Stimulated activated CD8-positive, alpha-beta memory T cell treated with anti-CD3 and anti-CD28 coated beads, Interleukin-4, amount 100 ng/mL, for 4 hours (primary cell): ENCODE measurements around the gene GUCA1A.

Experiments
- DNase-seq, 2 donors: peaks; one replicate each; pipeline ENCODE4 v3.0.0-alpha.2; 2020; ENCODE audit warnings: low read depth in 2 of 2, low spot score in 1 of 2

The GUCA1A gene

DNA sequence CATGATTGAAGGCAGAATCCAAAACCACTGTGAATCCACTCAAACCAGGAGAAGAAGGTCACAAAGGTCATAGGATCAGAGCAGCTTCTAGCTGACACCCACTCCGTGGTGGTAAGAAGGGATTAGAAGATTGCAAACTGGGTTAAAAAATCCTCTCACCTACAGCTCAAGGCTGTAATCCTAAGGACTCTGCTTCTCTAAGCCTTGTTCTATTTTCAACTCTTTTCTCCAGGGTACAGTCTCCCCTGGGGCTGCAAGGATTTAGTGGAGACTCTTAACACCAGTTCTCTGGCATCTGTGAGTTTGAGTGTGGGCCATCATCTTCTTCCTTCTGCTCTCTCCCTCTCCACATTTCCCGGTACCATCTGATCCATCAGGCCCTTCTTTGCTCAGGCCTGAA, at the start of gene GUCA1A:
Gene GUCA1A (plus strand): TSS at position 264 of the 400 bp plus-strand sequence. CDS start 250 bp downstream, outside the sequence.
- no peak for DNase-seq

DNA sequence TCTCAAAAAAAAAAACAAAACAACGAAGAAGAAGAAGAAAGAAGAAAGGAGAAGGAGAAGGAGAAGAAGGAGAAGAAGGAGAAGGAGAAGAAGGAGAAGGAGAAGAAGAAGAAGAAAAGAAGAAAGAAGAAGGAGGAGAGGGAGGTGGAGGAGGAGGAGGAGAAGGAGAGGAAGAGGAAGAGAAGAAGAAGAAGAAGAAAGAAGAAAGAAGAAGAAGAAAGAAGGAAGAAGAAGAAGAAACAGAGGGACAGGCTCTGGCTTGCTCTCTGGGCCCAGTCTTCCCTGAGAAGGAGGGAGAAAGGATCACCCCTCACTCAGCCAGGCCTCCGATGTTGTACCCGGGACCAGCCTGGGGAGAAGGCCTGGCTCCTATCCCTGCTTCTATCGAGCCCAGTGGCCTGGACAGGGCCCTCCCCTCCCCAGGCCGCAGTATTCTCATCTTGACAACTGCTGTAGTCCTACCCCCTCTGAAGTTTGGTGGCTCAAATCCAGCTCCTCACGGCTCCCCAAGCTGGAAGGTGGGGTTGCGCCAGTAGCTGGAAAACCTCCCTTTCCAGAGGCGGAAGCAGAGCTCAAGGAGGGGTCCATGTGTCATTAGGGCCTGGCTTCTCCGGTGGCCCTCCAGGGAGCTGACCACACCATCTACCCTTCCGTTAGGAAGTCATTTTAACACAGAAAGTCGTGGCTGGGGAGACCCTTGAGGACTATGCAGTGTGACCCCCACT, 49.6 kb upstream of the GUCA1A start:
- no peak for DNase-seq

DNA sequence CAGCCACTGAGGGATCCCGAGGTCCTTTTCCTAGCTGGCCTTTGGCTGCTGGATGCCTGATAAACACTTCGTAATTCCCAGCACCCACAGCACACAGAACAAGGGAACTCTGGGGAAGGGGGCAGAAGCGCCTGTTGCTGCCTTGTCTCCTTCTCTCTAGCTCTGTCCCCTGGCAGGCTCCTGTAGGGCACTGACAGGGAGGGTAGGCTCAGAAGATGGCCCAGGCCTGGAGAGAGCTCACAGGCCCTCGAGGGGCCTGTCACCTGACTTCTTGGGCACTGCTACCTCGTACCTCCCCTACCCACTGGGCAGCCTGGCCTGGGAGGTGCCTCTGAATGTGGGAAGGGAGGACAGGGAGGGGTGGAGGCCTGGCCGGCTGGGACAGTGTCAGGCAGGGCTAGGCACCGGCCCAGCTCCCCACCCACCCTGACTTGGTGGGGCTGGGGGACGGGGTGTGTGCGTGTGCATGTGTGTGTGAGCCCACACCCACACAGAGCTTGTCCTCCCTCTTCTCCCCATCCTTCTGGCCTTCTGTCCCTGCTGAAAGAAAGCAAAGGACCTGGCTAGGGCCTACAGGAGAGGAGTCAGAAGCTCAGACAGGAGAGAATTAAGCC, 48.8 kb upstream of the GUCA1A start:
- DNase-seq: no peak

- no peak for DNase-seq
Observed at GRCh38 chr6:42125231-42125630, 47.9 kb upstream of the GUCA1A start.

DNA sequence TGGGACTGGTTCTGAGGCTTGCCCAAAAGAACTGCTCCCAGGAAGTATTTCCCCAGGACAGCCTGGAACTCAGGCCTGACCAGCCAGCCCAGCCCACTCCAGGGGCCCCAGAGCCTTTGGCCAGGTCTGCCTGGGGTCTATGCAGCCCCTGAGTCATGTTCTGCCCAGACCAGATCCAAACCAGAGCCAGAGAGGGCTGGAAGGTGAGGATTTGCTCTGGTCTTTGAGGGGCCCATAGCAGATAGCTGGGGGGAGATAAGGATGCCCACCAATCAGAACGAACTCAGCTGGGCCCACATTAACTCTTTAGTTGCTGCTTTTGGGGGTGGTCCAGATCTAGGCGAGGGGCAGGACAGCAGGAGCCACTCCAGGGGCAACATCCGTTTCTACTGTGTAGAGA, 47.5 kb upstream of the GUCA1A start:
- no peak for DNase-seq

GRCh38 chr6:42128460-42129359, 44.5 kb upstream of the GUCA1A start:
- DNase-seq: no peak

- no peak for DNase-seq
Observed at GRCh38 chr6:42129360-42129676, 43.8 kb upstream of the GUCA1A start.

GRCh38 chr6:42131531-42131930, 41.6 kb upstream of the GUCA1A start:
- no peak for DNase-seq

DNA sequence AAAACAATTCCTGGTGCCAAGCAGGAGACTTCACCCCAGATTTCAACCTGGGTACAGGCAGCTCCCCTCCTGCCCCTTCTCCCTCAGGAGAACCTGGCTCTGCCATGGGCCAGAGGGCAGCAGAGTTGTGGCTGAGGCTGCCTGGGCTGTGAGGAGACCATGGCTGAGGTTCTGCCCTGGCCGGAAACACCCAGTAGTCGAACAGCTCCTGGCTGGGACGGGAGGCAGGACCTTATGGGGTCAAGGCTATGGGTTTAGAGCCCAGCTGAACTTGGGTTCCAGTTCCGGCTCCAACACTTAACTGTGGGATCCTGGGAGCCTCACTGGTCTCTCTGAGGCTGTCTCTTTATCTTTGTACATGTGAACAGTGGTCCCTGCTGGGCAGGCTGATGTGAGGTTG, 39.2 kb upstream of the GUCA1A start:
- DNase-seq: no peak

GRCh38 chr6:42135161-42135560, 38.0 kb upstream of the GUCA1A start:
- no peak for DNase-seq

GRCh38 chr6:42135722-42136121, 37.4 kb upstream of the GUCA1A start:
- no peak for DNase-seq

DNA sequence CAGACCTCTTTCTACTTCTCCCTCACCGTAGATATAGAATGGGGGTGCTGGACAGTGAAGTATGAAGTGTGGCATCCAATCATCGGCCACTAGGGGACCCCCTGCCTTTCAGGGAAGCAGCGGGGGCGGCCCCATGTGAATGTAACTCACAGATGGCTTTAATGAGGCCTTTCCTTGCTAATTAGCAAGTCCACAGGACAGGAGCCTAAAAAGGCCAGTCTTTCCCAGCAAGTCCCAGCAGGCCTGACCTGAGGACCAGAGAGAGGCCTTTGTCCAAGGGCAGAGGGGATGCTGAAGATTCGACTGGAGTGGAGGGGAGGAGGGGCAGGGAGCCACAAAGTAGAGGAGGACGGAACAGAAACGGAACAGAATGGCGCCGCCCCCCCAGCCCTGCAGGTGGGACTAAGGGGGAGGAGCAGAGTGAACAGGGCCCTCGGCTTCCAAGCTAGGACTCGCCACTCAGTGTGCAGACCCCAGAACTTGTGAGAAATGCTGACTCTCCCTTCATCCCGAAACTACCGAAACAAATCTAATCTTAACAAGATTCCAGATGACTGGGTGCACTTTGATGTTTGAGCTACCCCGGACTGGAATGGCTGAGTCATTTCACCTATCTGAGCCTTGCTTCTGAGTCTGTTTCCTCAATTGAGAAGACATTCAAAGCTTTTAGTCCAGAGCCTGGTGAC, 36.5 kb upstream of the GUCA1A start:
- peak; percentile 4 for DNase-seq

GRCh38 chr6:42137194-42137753, 35.9 kb upstream of the GUCA1A start:
- no peak for DNase-seq

DNA sequence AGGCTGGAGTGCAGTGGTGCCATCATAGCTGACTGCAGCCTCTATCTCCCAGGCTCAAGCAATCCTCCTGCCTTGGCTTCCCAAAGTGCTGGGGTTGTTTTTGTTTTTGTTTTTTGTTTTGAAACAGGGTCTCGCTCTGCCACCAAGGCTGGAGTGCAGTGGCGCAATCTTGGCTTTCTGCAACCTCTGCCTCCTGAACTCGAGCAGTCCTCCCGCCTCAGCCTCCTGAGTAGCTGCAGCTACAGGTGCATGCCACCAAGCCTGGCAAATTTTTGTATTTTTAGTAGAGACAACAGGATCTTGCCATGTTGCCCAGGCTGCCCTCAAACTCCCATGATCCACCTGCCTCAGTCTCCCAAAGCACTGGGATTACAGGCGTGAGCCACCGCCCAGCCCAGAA, 35.0 kb upstream of the GUCA1A start:
- no peak for DNase-seq

DNA sequence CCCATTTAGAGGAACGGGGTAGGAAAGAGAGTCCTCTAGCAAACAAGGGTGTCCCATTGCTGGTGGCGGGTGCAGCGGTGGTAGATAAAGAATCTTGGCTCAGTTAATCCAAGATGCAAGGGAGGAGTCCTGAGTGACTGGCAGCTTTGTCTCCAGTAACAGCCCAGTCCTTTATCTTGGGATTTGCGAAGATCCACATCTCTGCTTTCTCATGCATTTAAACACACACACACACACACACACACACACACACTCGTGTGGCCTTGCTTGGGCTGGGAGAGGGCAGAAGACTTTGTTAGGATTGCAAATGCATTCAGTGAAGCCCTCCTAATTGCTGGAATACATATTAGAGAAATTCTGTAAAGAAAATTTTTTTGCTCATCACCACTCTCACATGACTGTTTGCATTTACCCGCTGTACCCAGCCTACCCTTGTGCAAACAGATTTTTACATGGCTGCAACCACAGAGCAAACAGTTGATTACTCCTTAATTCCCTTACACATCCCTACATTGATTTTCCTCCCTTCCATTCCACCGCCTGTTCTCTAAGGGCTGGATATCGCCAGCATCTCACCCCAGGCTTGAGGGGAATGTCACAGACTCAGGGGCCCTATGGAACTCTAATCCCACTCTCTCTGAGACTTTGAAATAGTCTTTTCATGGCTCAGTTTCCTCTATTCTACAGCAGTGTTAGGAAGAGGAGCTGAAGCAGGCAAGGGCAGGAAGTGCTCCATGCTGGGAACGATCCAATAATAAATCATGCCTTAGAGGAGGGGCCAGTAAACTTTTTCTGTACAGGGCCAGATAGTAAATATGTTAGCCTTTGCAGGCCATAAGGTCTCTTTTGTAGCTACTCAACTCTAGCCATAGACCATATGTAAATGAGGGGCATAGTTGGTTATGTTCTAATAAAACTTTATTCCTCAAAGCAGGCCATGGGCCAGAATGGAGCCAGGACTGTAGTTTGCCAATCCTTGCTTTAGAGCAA, 34.2 kb upstream of the GUCA1A start:
- DNase-seq: no peak

- DNase-seq: no peak
Observed at GRCh38 chr6:42140032-42140431, 33.1 kb upstream of the GUCA1A start.

DNA sequence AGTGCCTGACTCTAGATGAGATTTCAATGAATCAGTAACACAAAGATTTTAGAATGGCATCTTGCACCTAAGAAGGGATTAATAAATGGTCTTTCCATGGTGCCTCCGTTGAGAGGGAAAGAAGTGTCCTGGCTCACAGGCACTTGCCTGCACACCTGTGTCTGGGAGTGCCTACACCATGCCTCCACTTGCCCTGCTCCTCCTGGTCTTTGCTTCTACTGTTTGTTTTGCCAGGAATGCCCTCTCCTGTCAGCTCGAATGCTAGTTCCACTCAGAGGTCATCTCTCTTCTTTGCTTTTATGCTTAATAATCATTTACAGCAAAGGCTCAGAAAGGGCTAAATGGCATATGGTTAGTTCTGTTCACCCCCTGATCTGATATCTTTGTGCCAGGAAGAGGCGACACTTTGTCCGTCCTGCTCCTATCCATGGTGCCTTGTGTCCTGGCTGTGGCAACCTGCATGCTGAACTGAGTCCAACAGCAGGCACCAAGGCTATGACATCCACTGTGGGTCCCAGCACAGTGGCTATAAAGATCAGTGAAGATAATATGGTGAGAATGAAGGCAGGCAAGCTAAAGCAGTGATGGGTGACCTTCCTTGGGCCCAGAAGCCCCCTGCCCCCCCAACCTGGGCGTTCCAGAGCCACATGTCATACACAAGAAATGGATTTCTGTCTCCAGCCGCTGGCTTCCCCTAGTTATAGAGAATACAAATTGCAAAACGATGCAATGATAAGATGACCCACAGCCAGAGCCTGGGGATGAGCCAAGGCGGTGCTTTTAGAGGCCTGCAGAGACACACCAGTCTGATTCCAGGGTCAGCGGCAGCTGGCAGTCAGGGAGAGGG, 32.2 kb upstream of the GUCA1A start:
- no peak for DNase-seq

- no peak for DNase-seq
Observed at GRCh38 chr6:42141603-42142117, 31.5 kb upstream of the GUCA1A start.
